GM23338 (cell line): ENCODE data around the gene LEFTY2. TPM values are rescaled to one million over a fixed set of nuclear protein-coding genes. Genes with fewer than 3 reads are reported as not detected.

Source experiments
- ATAC-seq: fragments of 200-7000 bp; cut with Tn5 transposase; 3 replicates; pipeline ENCODE4 v1.9.1; 2020
- DNase-seq: peaks from one replicate; pipeline ENCODE4 v3.0.0-alpha.2; 2015; ENCODE audit warnings: low spot score
- H2AFZ ChIP-seq: fragments of 200-600 bp; sonication (generic); 2 replicates; pipeline ENCODE4 v1.8.0; 2016; ENCODE audit warnings: antibody characterized with exemption, mild to moderate bottlenecking, moderate library complexity
- H3F3A ChIP-seq: fragments of 200-600 bp; sonication (generic); replicated peaks from 2 replicates; pipeline ENCODE4 v1.8.0; 2017; ENCODE audit warnings: antibody characterized with exemption, mixed run types, low read depth
- H3K27ac ChIP-seq: fragments of 200-600 bp; sonication (generic); 2 replicates; pipeline ENCODE4 v1.6.1; 2016; ENCODE audit warnings: low read depth
- H3K27me3 ChIP-seq: fragments of 200-600 bp; sonication (generic); 2 replicates; pipeline ENCODE4 v1.8.0; 2016; ENCODE audit warnings: mild to moderate bottlenecking, mixed run types, moderate library complexity; ENCODE audit not compliant: insufficient read depth
- H3K36me3 ChIP-seq: fragments of 200-600 bp; sonication (generic); 2 replicates; pipeline ENCODE4 v1.8.0; 2016; ENCODE audit warnings: mild to moderate bottlenecking; ENCODE audit not compliant: insufficient read depth
- H3K4me1 ChIP-seq: fragments of 200-600 bp; sonication (generic); 2 replicates; pipeline ENCODE4 v1.8.0; 2016; ENCODE audit warnings: mild to moderate bottlenecking, moderate library complexity; ENCODE audit not compliant: insufficient read depth
- H3K4me2 ChIP-seq: fragments of 200-600 bp; sonication (generic); 2 replicates; pipeline ENCODE4 v1.7.1; 2017; ENCODE audit warnings: mixed run types
- H3K4me3 ChIP-seq: fragments of 200-600 bp; sonication (generic); 2 replicates; pipeline ENCODE4 v1.6.1; 2016; ENCODE audit warnings: mixed run types
- H3K79me2 ChIP-seq: fragments of 200-600 bp; sonication (generic); replicated peaks from 2 replicates; pipeline ENCODE4 v1.8.0; 2017; ENCODE audit warnings: mild to moderate bottlenecking; ENCODE audit not compliant: insufficient read depth
- H3K9me2 ChIP-seq: fragments of 200-600 bp; sonication (generic); 2 replicates; pipeline ENCODE4 v1.8.0; 2017; ENCODE audit not compliant: insufficient read depth
- H4K20me1 ChIP-seq: fragments of 200-600 bp; sonication (generic); replicated peaks from 2 replicates; pipeline ENCODE4 v1.8.0; 2017; ENCODE audit warnings: mild to moderate bottlenecking; ENCODE audit not compliant: insufficient read depth
- H3K27ac Mint-ChIP-seq: 2 replicates; pipeline ENCODE4 v1.8.0; 2020; ENCODE audit warnings: inconsistent platforms, mild to moderate bottlenecking, moderate library complexity, mixed read lengths
- H3K27me3 Mint-ChIP-seq: 3 replicates; pipeline ENCODE4 v1.8.0; 2022; ENCODE audit warnings: low read depth, mild to moderate bottlenecking, moderate library complexity, mixed read lengths, inconsistent platforms; ENCODE audit not compliant: insufficient read depth, poor library complexity
- H3K36me3 Mint-ChIP-seq: 3 replicates; pipeline ENCODE4 v1.8.0; 2021; ENCODE audit warnings: low read depth, mild to moderate bottlenecking, inconsistent platforms, moderate library complexity, mixed read lengths
- H3K4me1 Mint-ChIP-seq: 3 replicates; pipeline ENCODE4 v1.8.0; 2020; ENCODE audit warnings: mild to moderate bottlenecking, inconsistent platforms, mixed read lengths
- H3K4me3 Mint-ChIP-seq: 3 replicates; pipeline ENCODE4 v1.8.0; 2021; ENCODE audit warnings: moderate library complexity, mild to moderate bottlenecking, inconsistent platforms, mixed read lengths
- H3K9me3 Mint-ChIP-seq: 3 replicates; pipeline ENCODE4 v1.8.0; 2020; ENCODE audit warnings: moderate library complexity, mild to moderate bottlenecking, inconsistent platforms, mixed read lengths
- CREB1 ChIP-seq: fragments of 250-450 bp; sonication (Bioruptor Pico); IDR thresholded peaks from 2 replicates; pipeline ENCODE4 v1.5.0; 2020; ENCODE audit warnings: low read depth, mild to moderate bottlenecking, moderate library complexity
- CTCF ChIP-seq, 2 experiments: fragments of 200-600 bp in 1 of 2; sonication (generic) in 1 of 2; conservative IDR thresholded peaks; 2 replicates each; pipeline versions ENCODE4 v1.5.1 to v1.6.1; 2016 to 2017; ENCODE audit warnings: antibody characterized with exemption in 2 of 2, low read depth in 2 of 2, mild to moderate bottlenecking in 2 of 2, moderate library complexity in 1 of 2
- EZH2 ChIP-seq: fragments of 200-600 bp; sonication (generic); IDR thresholded peaks from one replicate; pipeline ENCODE4 v1.8.0; 2017; ENCODE audit warnings: antibody characterized with exemption, mild to moderate bottlenecking, low read depth; ENCODE audit not compliant: unreplicated experiment
- EZH2phosphoT487 ChIP-seq: fragments of 200-600 bp; sonication (generic); IDR thresholded peaks from one replicate; pipeline ENCODE4 v1.8.1; 2018; ENCODE audit warnings: antibody characterized with exemption; ENCODE audit not compliant: unreplicated experiment
- JUNB ChIP-seq: IDR thresholded peaks from one replicate; pipeline ENCODE4 v1.6.1; 2016; ENCODE audit warnings: antibody characterized with exemption; ENCODE audit not compliant: unreplicated experiment
- NANOG ChIP-seq: IDR thresholded peaks from 2 replicates; pipeline ENCODE4 v1.6.1; 2016; ENCODE audit warnings: antibody characterized with exemption, borderline replicate concordance
- POLR2AphosphoS5 ChIP-seq: IDR thresholded peaks from 2 replicates; pipeline ENCODE4 v1.6.1; 2016; ENCODE audit warnings: antibody characterized with exemption, low read depth
- STAT1 ChIP-seq: IDR thresholded peaks from one replicate; pipeline ENCODE4 v1.6.1; 2016; ENCODE audit warnings: antibody characterized with exemption; ENCODE audit not compliant: unreplicated experiment
- ZNF114 ChIP-seq: fragments of 250-450 bp; sonication (Bioruptor Pico); IDR thresholded peaks from 2 replicates; pipeline ENCODE4 v1.5.0; 2020; ENCODE audit warnings: mild to moderate bottlenecking, moderate library complexity
- polyA plus RNA-seq: library from polyadenylated mRNA; unstranded; fragments of >200 nt; fragmentation: Nextera tagmentation; extraction: Ambion mirVana; gene quantifications from 2 replicates; pipeline ENCODE4 v1.2.1, GENCODE V29; 2016
- total RNA-seq: library from RNA; depleted of rRNA; stranded (reverse); fragments of >200 nt; shearing (Covaris generic); gene quantifications from 2 replicates; pipeline ENCODE4 v1.2.3, GENCODE V29; 2014
- TF ChIP-seq, protein P1 (sequence below): fragments of 250-450 bp; sonication (Bioruptor Pico); IDR thresholded peaks from 2 replicates; pipeline ENCODE4 v1.5.0; 2020; ENCODE audit warnings: mild to moderate bottlenecking, moderate library complexity
- TF ChIP-seq, protein P2 (sequence below): IDR thresholded peaks from one replicate; pipeline ENCODE4 v1.6.1; 2018; ENCODE audit warnings: antibody characterized with exemption; ENCODE audit not compliant: unreplicated experiment

Gene LEFTY2
- total and polyA plus RNA-seq, 2 experiments from 2014 or later: 8.3 to 12.4 TPM

- H4K20me1 ChIP-seq: no peaks in the 10 kb centered on the region
- Mint-ChIP-seq H3K9me3 (no peaks in the 10 kb centered on the region), H3K36me3 (no peaks in the 10 kb centered on the region), H3K4me3 (no peak overlapping the region), H3K4me1 (peaks cover 57% of the 10 kb centered on the region), H3K27ac (no peak overlapping the region), H3K27me3 (peaks cover 21% of the 10 kb centered on the region)
- no peak for TF ChIP-seq CREB1 (CRISPR knock-in tag)
- H3K4me1 ChIP-seq: peaks cover 57% of the 10 kb centered on the region
- no peak overlapping the region for H3K4me3 ChIP-seq
- peaks cover 20% of the 10 kb centered on the region for H3F3A ChIP-seq
- no peak overlapping the region for H3K27ac ChIP-seq
- no peaks in the 10 kb centered on the region for H3K36me3 ChIP-seq
- H3K4me2 ChIP-seq: peak overlapping the region; percentile 62; the same call in 1 of the 2 replicates
- ATAC-seq (no peak), DNase-seq (no peak)
- H3K79me2 ChIP-seq: no peaks in the 10 kb centered on the region
- no peaks in the 10 kb centered on the region for H3K27me3 ChIP-seq
- peak overlapping the region; percentile 43; the same call in 1 of the 2 replicates for H2AFZ ChIP-seq
- no peaks in the 10 kb centered on the region for H3K9me2 ChIP-seq
Measured at GRCh38 chr1:225949041-225949440, 8.0 kb upstream of the LEFTY2 start.

GRCh38 chr1:225946803-225947202 lies 5.8 kb upstream of the LEFTY2 start:
- no peak overlapping the region for H3K4me3 Mint-ChIP-seq
- ATAC-seq (no peak), DNase-seq (no peak)
- peaks cover 32% of the 10 kb centered on the region for H3F3A ChIP-seq
- H3K36me3 ChIP-seq: no peaks in the 10 kb centered on the region
- H2AFZ ChIP-seq: no peak overlapping the region
- H4K20me1 ChIP-seq: no peaks in the 10 kb centered on the region
- H3K9me3 Mint-ChIP-seq: no peaks in the 10 kb centered on the region
- peak overlapping the region; percentile 54 for H3K4me2 ChIP-seq
- H3K9me2 ChIP-seq: no peaks in the 10 kb centered on the region
- H3K27me3 Mint-ChIP-seq: peaks cover 29% of the 10 kb centered on the region
- H3K36me3 Mint-ChIP-seq: no peaks in the 10 kb centered on the region
- H3K79me2 ChIP-seq: no peaks in the 10 kb centered on the region
- H3K4me1 Mint-ChIP-seq: peaks cover 73% of the 10 kb centered on the region
- no peak overlapping the region for H3K27ac Mint-ChIP-seq
- H3K27ac ChIP-seq: peak overlapping the region; percentile 70; the same call in 1 of the 2 replicates
- H3K27me3 ChIP-seq: peaks cover 4% of the 10 kb centered on the region; the same call in 1 of the 2 replicates
- H3K4me3 ChIP-seq: no peak overlapping the region
- H3K4me1 ChIP-seq: peaks cover 77% of the 10 kb centered on the region
- no peak for TF ChIP-seq ZNF114
- TF ChIP-seq EZH2: no peak
- TF ChIP-seq EZH2phosphoT487: no peak
- TF ChIP-seq NANOG: no peak
- TF ChIP-seq, protein P1, sequence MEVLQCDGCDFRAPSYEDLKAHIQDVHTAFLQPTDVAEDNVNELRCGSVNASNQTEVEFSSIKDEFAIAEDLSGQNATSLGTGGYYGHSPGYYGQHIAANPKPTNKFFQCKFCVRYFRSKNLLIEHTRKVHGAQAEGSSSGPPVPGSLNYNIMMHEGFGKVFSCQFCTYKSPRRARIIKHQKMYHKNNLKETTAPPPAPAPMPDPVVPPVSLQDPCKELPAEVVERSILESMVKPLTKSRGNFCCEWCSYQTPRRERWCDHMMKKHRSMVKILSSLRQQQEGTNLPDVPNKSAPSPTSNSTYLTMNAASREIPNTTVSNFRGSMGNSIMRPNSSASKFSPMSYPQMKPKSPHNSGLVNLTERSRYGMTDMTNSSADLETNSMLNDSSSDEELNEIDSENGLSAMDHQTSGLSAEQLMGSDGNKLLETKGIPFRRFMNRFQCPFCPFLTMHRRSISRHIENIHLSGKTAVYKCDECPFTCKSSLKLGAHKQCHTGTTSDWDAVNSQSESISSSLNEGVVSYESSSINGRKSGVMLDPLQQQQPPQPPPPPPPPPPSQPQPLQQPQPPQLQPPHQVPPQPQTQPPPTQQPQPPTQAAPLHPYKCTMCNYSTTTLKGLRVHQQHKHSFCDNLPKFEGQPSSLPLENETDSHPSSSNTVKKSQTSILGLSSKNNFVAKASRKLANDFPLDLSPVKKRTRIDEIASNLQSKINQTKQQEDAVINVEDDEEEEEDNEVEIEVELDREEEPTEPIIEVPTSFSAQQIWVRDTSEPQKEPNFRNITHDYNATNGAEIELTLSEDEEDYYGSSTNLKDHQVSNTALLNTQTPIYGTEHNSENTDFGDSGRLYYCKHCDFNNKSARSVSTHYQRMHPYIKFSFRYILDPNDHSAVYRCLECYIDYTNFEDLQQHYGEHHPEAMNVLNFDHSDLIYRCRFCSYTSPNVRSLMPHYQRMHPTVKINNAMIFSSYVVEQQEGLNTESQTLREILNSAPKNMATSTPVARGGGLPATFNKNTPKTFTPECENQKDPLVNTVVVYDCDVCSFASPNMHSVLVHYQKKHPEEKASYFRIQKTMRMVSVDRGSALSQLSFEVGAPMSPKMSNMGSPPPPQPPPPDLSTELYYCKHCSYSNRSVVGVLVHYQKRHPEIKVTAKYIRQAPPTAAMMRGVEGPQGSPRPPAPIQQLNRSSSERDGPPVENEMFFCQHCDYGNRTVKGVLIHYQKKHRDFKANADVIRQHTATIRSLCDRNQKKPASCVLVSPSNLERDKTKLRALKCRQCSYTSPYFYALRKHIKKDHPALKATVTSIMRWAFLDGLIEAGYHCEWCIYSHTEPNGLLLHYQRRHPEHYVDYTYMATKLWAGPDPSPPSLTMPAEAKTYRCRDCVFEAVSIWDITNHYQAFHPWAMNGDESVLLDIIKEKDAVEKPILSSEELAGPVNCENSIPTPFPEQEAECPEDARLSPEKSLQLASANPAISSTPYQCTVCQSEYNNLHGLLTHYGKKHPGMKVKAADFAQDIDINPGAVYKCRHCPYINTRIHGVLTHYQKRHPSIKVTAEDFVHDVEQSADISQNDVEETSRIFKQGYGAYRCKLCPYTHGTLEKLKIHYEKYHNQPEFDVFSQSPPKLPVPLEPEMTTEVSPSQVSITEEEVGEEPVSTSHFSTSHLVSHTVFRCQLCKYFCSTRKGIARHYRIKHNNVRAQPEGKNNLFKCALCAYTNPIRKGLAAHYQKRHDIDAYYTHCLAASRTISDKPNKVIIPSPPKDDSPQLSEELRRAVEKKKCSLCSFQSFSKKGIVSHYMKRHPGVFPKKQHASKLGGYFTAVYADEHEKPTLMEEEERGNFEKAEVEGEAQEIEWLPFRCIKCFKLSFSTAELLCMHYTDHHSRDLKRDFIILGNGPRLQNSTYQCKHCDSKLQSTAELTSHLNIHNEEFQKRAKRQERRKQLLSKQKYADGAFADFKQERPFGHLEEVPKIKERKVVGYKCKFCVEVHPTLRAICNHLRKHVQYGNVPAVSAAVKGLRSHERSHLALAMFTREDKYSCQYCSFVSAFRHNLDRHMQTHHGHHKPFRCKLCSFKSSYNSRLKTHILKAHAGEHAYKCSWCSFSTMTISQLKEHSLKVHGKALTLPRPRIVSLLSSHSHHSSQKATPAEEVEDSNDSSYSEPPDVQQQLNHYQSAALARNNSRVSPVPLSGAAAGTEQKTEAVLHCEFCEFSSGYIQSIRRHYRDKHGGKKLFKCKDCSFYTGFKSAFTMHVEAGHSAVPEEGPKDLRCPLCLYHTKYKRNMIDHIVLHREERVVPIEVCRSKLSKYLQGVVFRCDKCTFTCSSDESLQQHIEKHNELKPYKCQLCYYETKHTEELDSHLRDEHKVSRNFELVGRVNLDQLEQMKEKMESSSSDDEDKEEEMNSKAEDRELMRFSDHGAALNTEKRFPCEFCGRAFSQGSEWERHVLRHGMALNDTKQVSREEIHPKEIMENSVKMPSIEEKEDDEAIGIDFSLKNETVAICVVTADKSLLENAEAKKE (CRISPR knock-in tag): no peak
- TF ChIP-seq JUNB: no peak
- no peak for TF ChIP-seq STAT1
- no peak for TF ChIP-seq CREB1 (CRISPR knock-in tag)
- no peak for TF ChIP-seq CTCF (conservative IDR thresholded peaks at IDR 0.05; ENCODE audit: low read depth in 2 of 2)
- TF ChIP-seq, protein P2, sequence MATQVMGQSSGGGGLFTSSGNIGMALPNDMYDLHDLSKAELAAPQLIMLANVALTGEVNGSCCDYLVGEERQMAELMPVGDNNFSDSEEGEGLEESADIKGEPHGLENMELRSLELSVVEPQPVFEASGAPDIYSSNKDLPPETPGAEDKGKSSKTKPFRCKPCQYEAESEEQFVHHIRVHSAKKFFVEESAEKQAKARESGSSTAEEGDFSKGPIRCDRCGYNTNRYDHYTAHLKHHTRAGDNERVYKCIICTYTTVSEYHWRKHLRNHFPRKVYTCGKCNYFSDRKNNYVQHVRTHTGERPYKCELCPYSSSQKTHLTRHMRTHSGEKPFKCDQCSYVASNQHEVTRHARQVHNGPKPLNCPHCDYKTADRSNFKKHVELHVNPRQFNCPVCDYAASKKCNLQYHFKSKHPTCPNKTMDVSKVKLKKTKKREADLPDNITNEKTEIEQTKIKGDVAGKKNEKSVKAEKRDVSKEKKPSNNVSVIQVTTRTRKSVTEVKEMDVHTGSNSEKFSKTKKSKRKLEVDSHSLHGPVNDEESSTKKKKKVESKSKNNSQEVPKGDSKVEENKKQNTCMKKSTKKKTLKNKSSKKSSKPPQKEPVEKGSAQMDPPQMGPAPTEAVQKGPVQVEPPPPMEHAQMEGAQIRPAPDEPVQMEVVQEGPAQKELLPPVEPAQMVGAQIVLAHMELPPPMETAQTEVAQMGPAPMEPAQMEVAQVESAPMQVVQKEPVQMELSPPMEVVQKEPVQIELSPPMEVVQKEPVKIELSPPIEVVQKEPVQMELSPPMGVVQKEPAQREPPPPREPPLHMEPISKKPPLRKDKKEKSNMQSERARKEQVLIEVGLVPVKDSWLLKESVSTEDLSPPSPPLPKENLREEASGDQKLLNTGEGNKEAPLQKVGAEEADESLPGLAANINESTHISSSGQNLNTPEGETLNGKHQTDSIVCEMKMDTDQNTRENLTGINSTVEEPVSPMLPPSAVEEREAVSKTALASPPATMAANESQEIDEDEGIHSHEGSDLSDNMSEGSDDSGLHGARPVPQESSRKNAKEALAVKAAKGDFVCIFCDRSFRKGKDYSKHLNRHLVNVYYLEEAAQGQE: no peak
- no peak for TF ChIP-seq POLR2AphosphoS5
